ENCODE results near the gene SLC5A11. TPM values are rescaled to one million over a fixed set of nuclear protein-coding genes. Genes with fewer than 3 reads are reported as not detected.

The SLC5A11 gene
- total RNA-seq, 1 experiment from 2014 or later, result 0.22 TPM

DNA sequence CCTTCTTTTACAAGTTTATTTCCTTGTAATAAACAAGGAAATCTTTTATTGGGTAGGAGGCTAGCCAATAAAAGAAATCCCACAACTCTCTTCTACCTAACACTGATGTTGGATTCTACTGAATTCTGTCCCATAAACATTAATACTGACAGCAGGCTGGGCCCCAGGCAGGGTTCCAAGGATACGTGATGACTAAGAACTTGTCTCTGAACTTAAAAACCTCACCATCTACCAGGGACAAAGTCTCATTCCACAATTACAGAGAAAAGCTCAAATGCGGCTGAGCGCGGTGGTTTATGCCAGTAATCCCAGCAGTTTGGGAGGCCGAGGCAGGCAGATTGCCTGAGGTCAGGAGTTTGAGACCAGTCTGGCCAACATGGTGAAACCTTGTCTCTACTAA is 104.5 kb downstream of the SLC5A11 start:
- no peak overlapping the region for H3K56ac ChIP-seq (ENCODE audit: insufficient read length, low read depth, low read length)
- TF ChIP-seq, protein P1, sequence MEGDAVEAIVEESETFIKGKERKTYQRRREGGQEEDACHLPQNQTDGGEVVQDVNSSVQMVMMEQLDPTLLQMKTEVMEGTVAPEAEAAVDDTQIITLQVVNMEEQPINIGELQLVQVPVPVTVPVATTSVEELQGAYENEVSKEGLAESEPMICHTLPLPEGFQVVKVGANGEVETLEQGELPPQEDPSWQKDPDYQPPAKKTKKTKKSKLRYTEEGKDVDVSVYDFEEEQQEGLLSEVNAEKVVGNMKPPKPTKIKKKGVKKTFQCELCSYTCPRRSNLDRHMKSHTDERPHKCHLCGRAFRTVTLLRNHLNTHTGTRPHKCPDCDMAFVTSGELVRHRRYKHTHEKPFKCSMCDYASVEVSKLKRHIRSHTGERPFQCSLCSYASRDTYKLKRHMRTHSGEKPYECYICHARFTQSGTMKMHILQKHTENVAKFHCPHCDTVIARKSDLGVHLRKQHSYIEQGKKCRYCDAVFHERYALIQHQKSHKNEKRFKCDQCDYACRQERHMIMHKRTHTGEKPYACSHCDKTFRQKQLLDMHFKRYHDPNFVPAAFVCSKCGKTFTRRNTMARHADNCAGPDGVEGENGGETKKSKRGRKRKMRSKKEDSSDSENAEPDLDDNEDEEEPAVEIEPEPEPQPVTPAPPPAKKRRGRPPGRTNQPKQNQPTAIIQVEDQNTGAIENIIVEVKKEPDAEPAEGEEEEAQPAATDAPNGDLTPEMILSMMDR (conservative IDR thresholded peaks at IDR 0.05), result no peak
- H4K5ac ChIP-seq (ENCODE audit: insufficient read length, low read depth, low read length), result no peak overlapping the region
- H3K23me2 ChIP-seq (ENCODE audit: insufficient read length, low read depth, low read length, poor library complexity, severe bottlenecking), result no peaks in the 10 kb centered on the region
- no CpG with 5 or more reads among the region's 5 CpGs for WGBS (ENCODE audit: extremely low coverage, insufficient read length, low lambda C conversion rate)
- H3K4ac ChIP-seq (ENCODE audit: low read depth, low read length), result no peak overlapping the region
- H2AFZ ChIP-seq (ENCODE audit: low read length), result no peak overlapping the region
- H3K4me2 ChIP-seq (ENCODE audit: insufficient read depth, insufficient read length, low read length), result no peak overlapping the region
- H3K36me3 Mint-ChIP-seq (ENCODE audit: insufficient read depth in 1 of 3, low read depth in 3 of 3), result peaks cover 7 to 82% (median 57%) of the 10 kb centered on the region in 3 experiments; a peak in 6 of 7 replicates
- no peaks in the 10 kb centered on the region for H3K27me3 ChIP-seq (ENCODE audit: insufficient read depth, low read length)
- no peak overlapping the region for H2AK5ac ChIP-seq (ENCODE audit: insufficient read length, low read length)
- no peak overlapping the region for H2BK12ac ChIP-seq (ENCODE audit: insufficient read length, low read depth, low read length)
- no peaks in the 10 kb centered on the region for H3K79me1 ChIP-seq (ENCODE audit: insufficient read depth, low read depth, low read length, poor library complexity, severe bottlenecking)
- no peak overlapping the region for H3K23ac ChIP-seq (ENCODE audit: insufficient read length, low read depth, low read length)
- no peak overlapping the region for H4K8ac ChIP-seq (replicated peaks; ENCODE audit: insufficient read length, low read depth, low read length)
- no peak overlapping the region for H3K27ac ChIP-seq (ENCODE audit: insufficient read length, low read depth, low read length)
- no peak overlapping the region for H3K18ac ChIP-seq (ENCODE audit: insufficient read length, low read depth, low read length)
- H2BK15ac ChIP-seq (ENCODE audit: low read depth, low read length), result no peak overlapping the region
- no peaks in the 10 kb centered on the region for H3K4me1 Mint-ChIP-seq
- H2BK5ac ChIP-seq (ENCODE audit: insufficient read length, low read length), result no peak overlapping the region
- no peaks in the 10 kb centered on the region for H3K4me1 ChIP-seq (ENCODE audit: insufficient read depth, low read length)
- H3K9me3 ChIP-seq (ENCODE audit: control insufficient read depth, low read depth, low read length), result no peaks in the 10 kb centered on the region
- no peaks in the 10 kb centered on the region for H3K27me3 Mint-ChIP-seq (ENCODE audit: low read depth)
- no peak overlapping the region for H3T11ph ChIP-seq (ENCODE audit: low read length)
- H3K79me2 ChIP-seq (ENCODE audit: insufficient read depth, low read length), result no peaks in the 10 kb centered on the region
- H2BK120ac ChIP-seq (ENCODE audit: low read depth, low read length, poor library complexity, severe bottlenecking), result no peak overlapping the region
- no peak overlapping the region for H2BK20ac ChIP-seq (ENCODE audit: low read depth, low read length, poor library complexity, severe bottlenecking)
- H3K27ac Mint-ChIP-seq, result no peak overlapping the region
- H4K20me1 ChIP-seq (ENCODE audit: control insufficient read depth, insufficient read depth, insufficient read length), result no peaks in the 10 kb centered on the region
- no peaks in the 10 kb centered on the region for H3K9me3 Mint-ChIP-seq
- no peak for DNase-seq
- H3K9ac ChIP-seq (ENCODE audit: extremely low read depth, insufficient read length, low read length), result no peak overlapping the region
- no peak overlapping the region for H3K14ac ChIP-seq (ENCODE audit: insufficient read depth, low read length)
- H3K4me3 Mint-ChIP-seq, result no peak overlapping the region
- no peak overlapping the region for H4K91ac ChIP-seq (ENCODE audit: insufficient read length, low read depth, low read length)

Data from H9 (cell line).